ENCODE measurements around the gene CFAP251.

Gene CFAP251

DNA sequence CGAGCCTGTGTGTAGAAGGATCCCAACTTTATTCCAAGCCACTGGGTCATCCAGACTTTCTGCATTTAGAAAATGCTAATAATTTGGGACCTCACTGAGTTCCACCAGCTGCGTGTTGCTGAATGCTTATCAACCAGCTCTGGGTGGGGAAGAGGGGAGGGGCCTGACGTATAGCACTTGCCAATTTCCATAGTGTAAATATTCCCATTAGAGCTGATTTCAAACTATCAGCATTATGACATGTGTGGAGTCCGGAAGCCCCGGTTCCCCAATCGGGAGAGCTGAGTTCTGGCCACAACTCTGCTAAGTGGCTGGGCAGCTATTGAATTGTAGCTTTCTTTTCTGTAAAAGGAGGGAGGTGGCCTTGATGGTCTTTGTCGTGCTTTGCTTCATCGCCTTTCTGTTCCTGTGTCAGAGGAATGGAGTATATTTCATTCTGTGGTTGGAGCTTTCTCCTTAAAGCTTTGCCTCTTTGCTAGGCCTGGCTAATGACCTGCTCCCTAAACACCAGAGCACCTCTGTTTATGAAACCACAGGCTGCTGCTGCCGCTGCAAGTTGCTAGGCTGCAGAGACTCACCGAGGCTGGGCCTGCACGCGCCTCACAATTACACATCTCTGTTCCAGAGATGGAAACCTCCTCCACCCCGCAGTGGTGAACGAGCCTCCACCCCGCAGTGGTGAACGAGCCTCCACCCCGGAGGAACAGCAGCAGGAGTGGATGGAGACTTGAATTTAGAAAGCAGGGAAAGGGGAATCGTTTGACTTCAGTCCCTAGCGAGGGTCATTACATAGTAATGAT is 95.6 kb downstream of the CFAP251 start:
- DNase-seq = no peak
- in situ Hi-C loops (cut with HindIII; ENCODE audit: low pct_ligation_motif_present, low pct_unique_long_range_greater_than_20kb, low sequenced_read_pairs) = no loop called here

DNA sequence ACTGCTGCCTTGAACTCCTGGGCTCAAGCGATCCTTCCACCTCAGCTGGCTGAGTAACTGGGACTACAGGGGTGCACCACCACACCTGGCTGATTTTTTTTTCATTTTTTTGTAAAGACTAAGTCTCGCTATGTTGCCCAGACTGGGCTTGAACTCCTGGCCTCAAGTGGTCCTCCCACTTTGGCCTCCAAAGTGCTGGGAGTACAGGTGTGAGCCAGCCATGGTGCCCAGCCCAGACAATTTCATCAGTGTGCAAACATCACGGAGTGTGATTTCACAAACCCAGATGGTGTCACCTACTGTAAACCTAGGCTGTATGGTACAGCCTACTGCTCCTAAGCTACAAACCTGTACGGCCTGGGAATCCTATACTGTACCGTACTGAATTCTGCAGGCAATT is 96.4 kb downstream of the CFAP251 start:
- in situ Hi-C loops (cut with HindIII; ENCODE audit: low pct_ligation_motif_present, low pct_unique_long_range_greater_than_20kb, low sequenced_read_pairs) = no loop called here
- no peak for DNase-seq

DNA sequence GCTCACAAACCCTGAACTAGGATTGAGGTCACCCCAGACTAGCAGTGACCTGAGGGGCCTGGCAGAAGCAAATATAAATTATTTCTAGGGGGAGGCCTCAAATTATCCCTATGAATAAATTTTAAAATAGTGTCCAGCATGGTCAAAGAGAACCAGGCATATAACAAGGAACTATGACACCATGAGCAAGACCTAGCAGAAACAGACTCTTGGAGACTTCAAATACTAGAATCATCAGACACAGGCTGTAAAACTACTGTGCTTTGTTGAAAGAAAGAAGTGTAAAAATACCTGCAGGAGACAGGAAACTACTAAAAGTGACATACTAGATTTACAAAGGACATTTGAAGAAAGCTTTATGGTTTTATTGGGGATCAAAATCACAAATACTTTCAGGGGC is 100.1 kb downstream of the CFAP251 start:
- in situ Hi-C loops (cut with HindIII; ENCODE audit: low pct_ligation_motif_present, low pct_unique_long_range_greater_than_20kb, low sequenced_read_pairs) = no loop called here
- no peak for DNase-seq

DNA sequence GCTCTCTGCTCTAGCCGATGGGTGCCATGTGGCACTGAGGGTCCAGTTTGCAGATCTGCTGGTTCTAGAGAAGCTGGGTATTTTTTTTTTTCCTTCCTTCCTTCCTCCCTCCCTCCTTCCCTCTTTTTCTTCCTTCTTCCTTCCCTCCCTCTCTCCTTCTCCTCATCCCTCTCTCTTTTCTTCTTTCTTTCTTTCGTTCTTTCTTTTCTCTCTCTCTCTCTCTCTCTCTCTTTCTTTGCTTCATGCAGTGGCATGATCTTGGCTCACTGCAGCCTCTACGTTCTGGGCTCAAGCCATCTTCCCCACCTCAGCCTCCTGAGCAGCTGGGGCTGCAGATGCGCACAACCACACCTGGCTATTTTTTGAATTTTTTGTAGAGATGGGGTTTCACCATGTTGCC is 100.5 kb downstream of the CFAP251 start:
- in situ Hi-C loops (cut with HindIII; ENCODE audit: low pct_ligation_motif_present, low pct_unique_long_range_greater_than_20kb, low sequenced_read_pairs) = no loop called here
- DNase-seq = no peak

DNA sequence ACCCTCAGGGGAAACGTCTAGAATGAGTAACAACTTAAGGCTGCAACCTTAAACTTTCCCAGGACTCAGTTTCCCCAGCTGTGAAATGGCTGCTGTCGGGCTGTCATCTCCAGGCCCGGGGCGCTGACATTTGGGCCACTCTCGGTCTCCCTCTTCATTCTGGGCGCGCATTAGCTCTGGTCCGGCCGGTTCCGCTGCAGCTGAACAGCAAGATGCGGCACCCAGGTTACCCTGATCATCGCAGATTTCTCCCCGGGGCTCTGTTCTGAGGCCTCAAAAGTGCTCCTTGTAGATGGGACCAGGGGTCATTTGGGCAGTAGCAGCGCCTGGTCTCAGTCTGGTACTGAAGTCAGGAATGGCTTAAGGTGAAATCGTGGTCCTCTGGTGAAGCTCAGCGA is 102.4 kb downstream of the CFAP251 start:
- DNase-seq = no peak
- in situ Hi-C loops (cut with HindIII; ENCODE audit: low pct_ligation_motif_present, low pct_unique_long_range_greater_than_20kb, low sequenced_read_pairs) = no loop called here

DNA sequence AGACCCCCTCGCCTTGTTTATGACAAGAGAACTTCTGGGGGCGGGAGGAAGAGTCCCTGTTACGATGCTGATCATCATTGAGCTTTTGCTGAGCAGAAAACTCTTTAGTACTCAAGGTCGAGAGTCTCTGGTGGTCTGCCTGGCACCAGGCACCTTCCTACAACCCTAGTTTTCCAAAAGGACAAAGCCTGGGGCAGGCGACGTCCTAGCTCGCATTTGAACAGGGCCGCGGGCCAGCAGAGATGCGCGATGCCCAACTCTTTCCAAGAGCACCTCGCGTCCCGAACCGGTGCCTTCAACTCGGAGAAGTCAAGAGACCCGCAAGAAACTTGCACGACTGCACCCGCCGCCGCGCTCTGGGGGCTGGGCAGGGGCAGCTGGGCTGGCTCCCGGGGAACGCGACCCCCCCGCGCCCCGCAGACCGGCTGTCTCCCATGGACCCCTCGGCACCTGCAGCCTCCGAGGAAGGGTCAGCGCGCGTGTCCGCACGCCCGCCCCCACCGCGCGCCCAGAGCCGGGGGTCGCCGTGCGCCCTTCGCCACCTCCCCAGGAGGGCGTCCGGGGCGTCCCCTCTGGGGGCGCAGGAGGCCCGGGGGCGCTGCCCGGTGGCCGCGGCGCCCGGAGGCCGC is 102.9 kb downstream of the CFAP251 start:
- DNase-seq = peak; percentile 57
- in situ Hi-C loops (cut with HindIII; ENCODE audit: low pct_ligation_motif_present, low pct_unique_long_range_greater_than_20kb, low sequenced_read_pairs) = no loop called here

DNA sequence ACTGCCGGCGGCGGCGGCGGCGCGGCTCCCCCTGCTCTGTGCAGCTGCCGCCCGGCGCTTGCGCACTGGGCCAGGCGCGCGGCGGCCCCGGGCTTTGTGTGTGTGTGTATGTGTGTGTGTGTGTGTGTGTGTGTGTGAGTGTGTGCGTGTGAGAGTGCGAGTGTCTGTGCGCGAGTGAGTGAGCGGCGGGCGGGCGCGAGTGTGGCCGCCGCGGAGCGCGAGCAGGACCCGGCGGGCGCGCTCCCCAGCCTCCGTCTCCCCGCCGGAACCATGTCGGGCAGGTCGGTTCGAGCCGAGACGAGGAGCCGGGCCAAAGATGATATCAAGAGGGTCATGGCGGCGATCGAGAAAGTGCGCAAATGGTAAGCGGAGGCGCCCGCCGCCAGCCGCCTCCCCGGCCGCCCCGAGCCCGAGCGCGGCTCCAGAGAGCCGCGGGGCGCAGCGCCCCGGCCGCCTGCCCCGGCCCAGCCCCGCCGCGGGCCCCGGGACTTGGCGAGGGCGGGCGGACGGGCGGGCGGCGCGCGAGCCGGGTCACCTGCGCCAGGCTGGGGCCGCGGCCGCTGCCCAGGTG is 103.5 kb downstream of the CFAP251 start, which contains the start of gene BCL7A:
BCL7A (plus strand) TSS at position 63 of the 571 bp plus-strand sequence; CDS start at position 271, 208 bp downstream.
- in situ Hi-C loops (cut with HindIII; ENCODE audit: low pct_ligation_motif_present, low pct_unique_long_range_greater_than_20kb, low sequenced_read_pairs) = no loop called here
- DNase-seq = peak; percentile 76

DNA sequence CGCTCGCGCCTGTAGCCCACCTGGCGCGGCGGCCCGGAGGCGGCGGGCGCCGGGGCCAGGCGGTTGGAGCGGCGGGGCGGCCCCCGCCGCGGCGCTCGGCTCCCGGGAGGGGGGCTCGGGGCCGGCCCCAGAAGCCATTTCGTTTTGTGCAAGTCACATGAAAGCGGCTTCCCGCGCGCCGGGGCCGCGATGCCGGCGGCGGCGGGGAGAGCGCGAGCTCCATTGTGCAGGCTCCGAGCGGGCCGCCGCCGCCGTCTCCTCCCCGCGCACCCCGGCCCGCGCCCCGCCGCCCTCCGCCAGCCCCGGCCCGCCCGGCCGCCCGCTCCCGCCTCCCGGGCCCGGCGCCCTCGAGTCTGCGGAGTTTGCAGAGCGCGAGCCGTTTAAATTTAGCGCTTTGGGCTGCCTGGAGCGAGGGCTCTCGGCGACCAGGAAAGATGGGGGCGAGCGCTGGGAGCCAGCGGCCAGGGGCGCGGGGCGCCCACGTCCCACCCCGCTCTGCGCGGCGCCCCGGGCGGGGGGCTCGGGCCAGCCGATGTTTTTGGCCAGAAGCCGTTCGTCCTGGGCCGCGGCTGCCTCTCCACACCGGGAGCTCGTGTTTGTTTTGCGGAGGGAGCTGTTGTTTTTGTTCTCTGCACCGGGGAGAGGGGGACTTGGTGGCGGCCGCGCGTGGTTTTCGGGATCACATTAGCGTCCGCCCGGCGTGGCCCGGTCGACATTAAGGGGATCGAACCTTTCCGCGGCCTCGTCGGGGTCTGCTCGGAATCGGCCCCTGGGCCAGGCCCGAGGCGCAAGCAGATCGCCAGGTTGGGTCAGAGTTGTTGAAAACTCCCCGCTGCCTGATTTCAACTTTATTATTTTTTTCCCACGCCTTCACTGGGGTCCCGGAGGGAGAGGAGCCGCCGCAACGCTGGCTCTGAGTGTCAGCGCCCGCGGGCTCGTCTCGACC is 104.3 kb downstream of the CFAP251 start:
- in situ Hi-C loops (cut with HindIII; ENCODE audit: low pct_ligation_motif_present, low pct_unique_long_range_greater_than_20kb, low sequenced_read_pairs) = no loop called here
- peak; percentile 49 for DNase-seq

DNA sequence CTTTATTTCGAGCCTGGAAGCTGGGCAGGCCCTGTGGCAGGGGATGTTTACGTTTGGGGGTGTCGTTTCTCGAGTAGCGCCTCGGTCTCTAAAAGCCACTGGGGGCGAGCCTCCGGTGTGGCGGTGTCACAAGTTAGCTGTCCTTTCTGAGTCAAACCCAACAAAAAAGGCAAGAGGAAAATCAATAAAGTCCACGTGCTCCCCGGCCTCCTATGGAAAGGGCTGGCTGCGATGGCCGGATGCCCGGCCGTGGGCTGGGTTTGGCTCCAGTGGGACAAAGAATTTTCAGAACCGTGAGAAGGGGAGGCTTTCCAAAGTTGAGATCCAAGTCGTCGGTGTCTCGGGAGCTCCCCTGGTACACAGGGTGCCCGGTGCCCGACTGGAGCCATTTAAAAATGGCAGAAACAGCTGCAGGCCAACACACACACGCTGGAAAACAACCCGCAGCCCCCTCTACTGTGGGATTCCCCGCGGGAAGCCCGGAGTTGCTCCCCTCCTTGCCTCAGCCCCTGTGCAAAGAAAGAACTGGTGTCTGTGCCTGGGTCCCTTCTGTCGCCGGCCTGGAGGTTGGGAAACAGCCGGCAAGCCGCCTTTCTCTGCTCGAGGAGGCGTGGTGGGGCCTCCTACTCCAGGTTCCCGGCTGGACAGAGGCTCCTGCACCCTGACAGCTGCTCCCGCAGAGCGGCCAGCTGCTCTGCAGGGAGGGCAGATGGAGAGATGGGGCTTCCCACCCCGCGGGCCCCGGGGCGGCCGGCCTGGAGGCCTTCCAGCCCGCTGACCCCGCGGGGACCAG is 105.1 kb downstream of the CFAP251 start:
- in situ Hi-C loops (cut with HindIII; ENCODE audit: low pct_ligation_motif_present, low pct_unique_long_range_greater_than_20kb, low sequenced_read_pairs) = no loop called here
- peak; percentile 69 for DNase-seq

DNA sequence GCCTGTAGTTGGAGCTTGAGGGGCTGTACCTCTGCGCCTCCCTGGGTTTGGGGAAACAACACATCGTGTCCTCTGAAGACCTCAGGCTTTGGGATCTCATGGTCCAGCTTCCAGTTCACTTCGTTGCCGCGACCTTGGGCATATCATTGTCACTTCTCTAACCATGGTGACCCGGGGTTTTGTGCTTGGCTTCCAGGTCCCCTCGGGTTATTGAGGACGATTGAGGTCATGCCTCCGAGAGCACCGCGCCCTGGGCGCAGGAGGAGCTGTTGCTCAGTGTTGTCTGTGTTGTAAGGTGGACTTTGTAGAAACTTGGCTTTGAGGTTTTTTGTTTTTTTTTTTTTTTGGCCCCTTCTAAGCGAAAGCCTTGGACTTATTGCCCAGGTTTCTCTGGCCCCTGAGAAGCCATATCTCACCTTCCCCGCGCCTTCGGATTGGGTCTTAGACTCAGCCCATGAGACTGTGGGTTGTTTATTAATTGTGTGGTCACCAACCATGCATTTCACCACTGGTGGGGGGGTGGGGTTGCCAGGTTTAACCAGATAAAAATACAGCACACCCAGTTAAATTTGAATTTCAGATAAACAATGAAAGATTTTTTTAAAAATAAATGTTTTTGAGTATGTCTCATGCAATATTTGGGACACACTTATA is 105.9 kb downstream of the CFAP251 start:
- peak; percentile 95 for DNase-seq

DNA sequence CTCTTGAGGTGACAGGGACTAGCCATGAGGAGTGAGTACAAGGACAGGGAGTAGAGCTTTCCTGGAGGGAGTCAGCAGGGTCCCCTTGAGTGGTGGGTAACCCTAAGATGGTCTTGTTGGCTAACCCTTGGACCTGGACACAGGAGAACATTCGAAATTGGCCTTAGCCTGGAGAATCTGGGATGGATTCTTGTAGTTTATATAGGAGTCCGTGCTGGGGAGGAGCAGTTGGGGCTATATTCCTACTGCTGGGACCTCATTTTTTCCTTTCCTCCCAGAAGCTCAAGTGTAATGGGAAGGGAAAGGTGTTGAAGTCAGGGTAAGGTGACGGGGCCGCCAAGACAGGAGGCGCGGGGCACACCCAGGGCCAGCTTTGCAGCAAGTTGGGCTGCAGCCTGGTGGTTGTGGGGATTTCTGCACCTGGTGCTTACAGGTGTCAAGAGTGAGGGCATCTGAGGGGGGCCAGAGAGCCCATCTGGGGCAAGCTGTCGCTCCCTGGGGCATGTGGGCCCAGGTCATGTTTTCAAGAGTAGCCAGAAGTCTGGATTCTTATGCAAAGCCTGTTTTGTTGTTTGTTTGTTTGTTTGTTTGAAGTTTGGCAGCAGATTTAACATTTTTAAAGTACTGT is 108.4 kb downstream of the CFAP251 start:
- in situ Hi-C loops (cut with HindIII; ENCODE audit: low pct_ligation_motif_present, low pct_unique_long_range_greater_than_20kb, low sequenced_read_pairs) = no loop called here
- DNase-seq = no peak

More for the DNA sequence above, 105.9 kb downstream of the CFAP251 start:
- in situ Hi-C loops (cut with HindIII; ENCODE audit: low pct_ligation_motif_present, low pct_unique_long_range_greater_than_20kb, low sequenced_read_pairs) = no loop called here

DNA sequence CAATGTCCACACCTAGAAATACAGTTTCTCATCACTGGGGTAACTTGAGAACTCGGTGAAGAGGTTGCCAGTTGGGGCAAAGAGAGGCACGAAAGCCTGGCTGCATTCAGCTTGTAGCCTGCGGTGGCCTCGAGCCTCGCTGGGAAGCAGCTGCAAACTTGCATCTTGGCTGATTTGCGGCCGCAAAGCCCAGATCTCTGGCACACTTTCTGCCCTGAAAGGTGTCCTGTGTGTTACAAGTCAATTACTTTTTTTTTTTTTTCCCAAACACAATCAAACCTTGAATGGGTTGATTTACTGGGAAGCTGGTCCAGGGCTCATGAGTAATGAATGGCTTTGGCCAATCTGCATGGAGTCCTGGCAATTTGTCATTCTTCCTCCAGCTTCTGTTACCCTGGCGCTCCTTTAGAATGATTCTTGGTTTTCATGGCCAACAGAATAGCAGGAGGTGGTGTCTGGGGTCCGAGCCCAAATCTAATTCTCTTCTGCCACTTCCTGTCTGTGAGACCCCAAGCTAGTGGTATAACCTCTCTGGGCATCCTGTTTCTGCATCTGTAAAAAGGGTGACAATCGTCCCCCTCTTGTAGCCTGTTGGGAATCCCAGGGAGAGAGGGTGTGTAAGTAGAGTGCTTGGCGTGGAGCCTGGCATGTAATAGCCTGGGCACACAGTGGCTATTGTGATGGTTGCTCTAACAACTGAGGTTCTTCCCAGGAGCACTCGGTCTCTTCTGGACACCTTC is 109.9 kb downstream of the CFAP251 start:
- in situ Hi-C loops (cut with HindIII; ENCODE audit: low pct_ligation_motif_present, low pct_unique_long_range_greater_than_20kb, low sequenced_read_pairs) = no loop called here
- DNase-seq = no peak

DNA sequence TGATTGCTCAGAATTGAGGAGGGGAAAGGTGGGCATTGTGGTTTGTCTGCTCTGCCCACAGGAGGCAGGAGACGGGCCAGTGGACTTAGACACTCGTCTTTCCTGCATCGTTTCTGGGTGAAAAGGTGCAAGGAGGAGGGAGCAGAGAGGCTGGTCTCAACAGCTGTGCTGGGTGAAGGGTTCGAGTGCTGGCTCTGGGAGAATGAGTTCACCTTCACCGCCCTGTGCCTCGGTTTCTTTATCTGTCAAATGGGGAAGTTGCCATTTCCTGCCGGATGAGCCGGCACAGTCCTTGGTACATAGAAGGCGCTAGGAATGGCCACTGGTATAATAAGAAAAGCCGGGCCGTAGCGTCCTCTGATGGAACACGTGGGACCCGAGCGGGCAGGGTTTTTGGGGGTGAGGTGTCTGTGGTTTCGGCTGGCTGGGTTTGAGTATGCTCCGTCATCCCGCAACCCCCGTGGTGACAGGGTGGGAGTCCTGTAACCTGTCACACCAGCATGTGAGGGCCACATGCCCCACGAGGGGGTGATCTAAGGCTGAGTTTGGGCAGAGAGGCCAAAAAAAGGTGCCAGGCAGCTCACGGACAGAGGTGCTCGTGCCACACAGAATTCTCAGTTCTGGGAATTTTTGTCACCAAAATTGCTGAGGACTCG is 110.6 kb downstream of the CFAP251 start:
- DNase-seq = no peak
- in situ Hi-C loops (cut with HindIII; ENCODE audit: low pct_ligation_motif_present, low pct_unique_long_range_greater_than_20kb, low sequenced_read_pairs) = no loop called here

DNA sequence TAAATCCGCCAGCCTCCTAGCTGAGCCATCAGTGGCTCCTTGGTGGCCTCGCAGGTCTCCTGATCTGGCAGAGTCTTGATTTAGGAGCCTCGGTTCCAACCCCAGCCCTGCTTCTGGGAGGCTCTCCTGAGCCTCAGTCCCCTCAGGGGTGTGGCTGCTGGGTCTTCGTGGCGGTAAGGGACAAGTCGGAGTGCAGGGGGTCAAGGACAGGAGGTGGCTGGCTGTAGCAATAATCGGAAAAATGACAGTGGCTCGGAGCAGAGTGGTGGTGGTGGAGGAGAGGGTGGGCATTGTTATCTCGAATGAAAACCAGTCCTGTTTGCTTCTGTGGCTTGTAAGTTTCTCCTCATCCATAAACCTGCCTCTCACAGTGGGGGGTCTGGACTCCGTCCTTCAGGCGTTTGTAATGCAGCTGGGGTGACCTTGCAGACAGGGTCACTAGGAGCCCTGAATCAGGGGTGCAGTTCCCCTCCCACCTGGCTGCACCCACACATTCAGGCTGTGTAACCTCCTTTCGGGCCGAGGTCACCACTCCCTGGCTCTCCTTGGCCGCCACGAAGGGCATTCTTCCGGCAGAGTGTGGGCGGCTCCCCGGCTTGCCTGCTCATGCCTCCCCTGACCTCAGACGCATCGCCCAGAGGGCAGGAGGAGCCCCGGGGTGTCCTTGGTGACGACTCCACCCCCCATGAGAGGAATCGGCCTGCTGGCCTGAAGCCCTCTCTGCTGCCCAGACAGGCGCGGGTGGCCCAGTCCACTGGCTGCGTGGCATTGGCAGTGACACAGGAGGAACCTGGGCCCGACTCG is 111.4 kb downstream of the CFAP251 start:
- no peak for DNase-seq
- in situ Hi-C loops (cut with HindIII; ENCODE audit: low pct_ligation_motif_present, low pct_unique_long_range_greater_than_20kb, low sequenced_read_pairs) = no loop called here

DNA sequence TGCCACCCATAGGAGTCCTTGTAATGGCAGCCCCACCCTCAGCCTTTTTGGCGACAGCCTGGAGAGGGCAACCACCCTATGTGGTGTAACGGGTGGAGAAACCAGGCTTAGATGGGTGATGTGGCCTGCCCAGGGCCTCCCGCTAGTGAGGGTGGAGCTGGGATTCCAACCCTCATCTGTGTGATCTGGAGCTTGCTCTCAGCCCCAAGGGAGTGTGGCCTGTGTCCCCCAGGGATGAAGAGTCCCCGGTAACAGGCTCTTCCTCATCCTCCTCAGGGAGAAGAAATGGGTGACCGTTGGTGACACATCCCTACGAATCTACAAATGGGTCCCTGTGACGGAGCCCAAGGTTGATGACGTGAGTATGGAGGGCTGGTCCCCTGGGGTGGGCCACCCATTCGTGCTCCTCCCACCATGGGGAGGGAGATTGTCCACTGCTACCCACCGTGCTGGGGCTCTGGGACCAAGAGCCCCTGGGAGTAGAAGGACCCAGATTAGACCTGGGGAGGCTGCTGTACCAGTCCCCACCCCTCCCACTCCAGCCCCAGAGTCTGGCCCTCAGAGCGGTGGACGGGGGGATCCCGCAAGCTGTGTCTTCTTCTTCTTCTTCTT is 112.1 kb downstream of the CFAP251 start:
- in situ Hi-C loops (cut with HindIII; ENCODE audit: low pct_ligation_motif_present, low pct_unique_long_range_greater_than_20kb, low sequenced_read_pairs) = no loop called here
- DNase-seq = no peak

Measured in ACHN (cell line).